Gastrocnemius medialis (tissue), 4 donors: ENCODE data around the gene NFU1. TPM values are rescaled to one million over a fixed set of nuclear protein-coding genes. Genes with fewer than 3 reads are reported as not detected.
"Not testable (repeated sequence)": the region's sequence is repeated elsewhere in the genome, so short reads cannot be mapped to it uniquely, and the experiment has no call there.

Source experiments
- ATAC-seq, 2 donors: fragments of 150-250 bp; one replicate each; pipeline ENCODE4 v1.9.1; 2016
- DNase-seq, 2 donors: peaks; one replicate each; pipeline ENCODE4 v3.0.0-alpha.2; 2019
- H3K27ac ChIP-seq, 4 donors: fragments of 200-600 bp; sonication (generic); 1 replicate in 1 of 4; 2 replicates in 3 of 4; pipeline ENCODE4 v1.5.1; 2016 to 2018; ENCODE audit warnings: mild to moderate bottlenecking in 2 of 4, moderate library complexity in 1 of 4
- H3K27me3 ChIP-seq, 3 donors: fragments of 200-600 bp; sonication (generic) in 2 of 3; 1 replicate in 1 of 3; 2 replicates in 2 of 3; pipeline versions ENCODE4 v1.5.1 to v1.6.0; 2016 to 2019; ENCODE audit warnings: mild to moderate bottlenecking in 1 of 3, moderate library complexity in 1 of 3
- H3K36me3 ChIP-seq, 2 donors: fragments of 200-600 bp; sonication (generic) in 1 of 2; one replicate each; pipeline ENCODE4 v1.5.1; 2017 to 2018
- H3K4me1 ChIP-seq, 2 donors: fragments of 200-600 bp; sonication (generic) in 1 of 2; one replicate each; pipeline ENCODE4 v1.5.1; 2016 to 2017; ENCODE audit warnings: mild to moderate bottlenecking in 2 of 2
- H3K4me3 ChIP-seq, 4 donors: fragments of 200-600 bp; sonication (generic) in 3 of 4; 1 replicate in 1 of 4; 2 replicates in 3 of 4; pipeline ENCODE4 v1.5.1; 2016 to 2019; ENCODE audit warnings: mild to moderate bottlenecking in 2 of 4
- H3K9me3 ChIP-seq, 3 donors: fragments of 200-600 bp; sonication (generic) in 2 of 3; 1 replicate in 1 of 3; 2 replicates in 2 of 3; pipeline ENCODE4 v1.5.1; 2016 to 2019
- POLR2A ChIP-seq, 2 donors: fragments of 450-650 bp; IDR thresholded peaks; one replicate each; pipeline ENCODE4 v1.6.1; 2017; ENCODE audit warnings: antibody characterized with exemption in 2 of 2, mild to moderate bottlenecking in 2 of 2, moderate library complexity in 2 of 2
- in situ Hi-C, 4 donors: fragments of 200-750 bp; cut with MboI; loops; one replicate each; pipeline versions ENCODE4 v1.15.0 to v1.8.0; 2017; ENCODE audit warnings: low sequenced_read_pairs in 4 of 4
- intact Hi-C: fragments of 100-400 bp; cut with DNase I; formaldehyde crosslinking; loops from one replicate; pipeline ENCODE4 v1.15.1; 2023; ENCODE audit warnings: low total_unique reads
- total RNA-seq, 4 donors: library from RNA; depleted of rRNA; stranded (reverse); fragments of >200 nt; gene quantifications; one replicate each; pipeline versions ENCODE4 v1.1.0 to v1.2.3, GENCODE V29; 2016
- TF ChIP-seq, protein P1 (sequence below), 5 experiments: fragments of 450-650 bp in 3 of 5; fragments of 200-600 bp in 2 of 5; sonication (generic) in 2 of 5; IDR thresholded peaks in 4 of 5; conservative IDR thresholded peaks in 1 of 5; 1 replicate in 4 of 5; 2 replicates in 1 of 5; pipeline ENCODE4 v1.5.1; 2016 to 2019; ENCODE audit warnings: antibody characterized with exemption in 5 of 5, mild to moderate bottlenecking in 3 of 5, moderate library complexity in 3 of 5

Gene NFU1
- total RNA-seq, 4 donors from 2014 or later, result 41.4 to 73.1 (median 68.1) TPM

DNA sequence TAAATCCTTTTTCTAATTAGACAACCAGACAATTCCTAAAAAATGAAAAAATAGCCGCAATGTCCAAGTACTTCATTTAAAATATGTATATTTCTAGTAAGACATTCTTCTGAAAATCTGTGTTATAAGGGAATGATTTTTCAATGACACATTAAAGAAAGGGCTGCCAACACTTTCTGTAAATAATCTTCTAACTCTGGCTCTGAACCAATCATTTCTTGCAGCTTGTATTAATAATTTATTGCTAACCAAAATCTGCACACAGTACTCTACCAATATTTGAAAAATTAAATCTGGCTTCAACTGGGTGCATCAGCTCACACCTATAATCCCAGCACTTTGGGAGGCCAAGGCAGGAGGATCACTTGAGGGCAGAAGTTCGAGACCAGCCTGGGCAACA, 8.3 kb downstream of the NFU1 start:
- intact Hi-C loops (no loop called here), in situ Hi-C loops (no loop called here)
- H3K36me3 ChIP-seq, result peaks cover 0 to 58% of the 10 kb centered on the region in 2 donors
- TF ChIP-seq POLR2A (IDR thresholded peaks at IDR 0.05), result no peak
- TF ChIP-seq, protein P1, sequence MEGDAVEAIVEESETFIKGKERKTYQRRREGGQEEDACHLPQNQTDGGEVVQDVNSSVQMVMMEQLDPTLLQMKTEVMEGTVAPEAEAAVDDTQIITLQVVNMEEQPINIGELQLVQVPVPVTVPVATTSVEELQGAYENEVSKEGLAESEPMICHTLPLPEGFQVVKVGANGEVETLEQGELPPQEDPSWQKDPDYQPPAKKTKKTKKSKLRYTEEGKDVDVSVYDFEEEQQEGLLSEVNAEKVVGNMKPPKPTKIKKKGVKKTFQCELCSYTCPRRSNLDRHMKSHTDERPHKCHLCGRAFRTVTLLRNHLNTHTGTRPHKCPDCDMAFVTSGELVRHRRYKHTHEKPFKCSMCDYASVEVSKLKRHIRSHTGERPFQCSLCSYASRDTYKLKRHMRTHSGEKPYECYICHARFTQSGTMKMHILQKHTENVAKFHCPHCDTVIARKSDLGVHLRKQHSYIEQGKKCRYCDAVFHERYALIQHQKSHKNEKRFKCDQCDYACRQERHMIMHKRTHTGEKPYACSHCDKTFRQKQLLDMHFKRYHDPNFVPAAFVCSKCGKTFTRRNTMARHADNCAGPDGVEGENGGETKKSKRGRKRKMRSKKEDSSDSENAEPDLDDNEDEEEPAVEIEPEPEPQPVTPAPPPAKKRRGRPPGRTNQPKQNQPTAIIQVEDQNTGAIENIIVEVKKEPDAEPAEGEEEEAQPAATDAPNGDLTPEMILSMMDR (IDR thresholded peaks at IDR 0.05 in 4 of 5, conservative IDR thresholded peaks at IDR 0.05 in 1 of 5), result no peak
- no peak overlapping the region for H3K27ac ChIP-seq
- no peaks in the 10 kb centered on the region for H3K9me3 ChIP-seq
- ATAC-seq (no peak), DNase-seq (no peak)
- H3K27me3 ChIP-seq, result no peaks in the 10 kb centered on the region
- no peak overlapping the region for H3K4me3 ChIP-seq
- no peaks in the 10 kb centered on the region for H3K4me1 ChIP-seq

DNA sequence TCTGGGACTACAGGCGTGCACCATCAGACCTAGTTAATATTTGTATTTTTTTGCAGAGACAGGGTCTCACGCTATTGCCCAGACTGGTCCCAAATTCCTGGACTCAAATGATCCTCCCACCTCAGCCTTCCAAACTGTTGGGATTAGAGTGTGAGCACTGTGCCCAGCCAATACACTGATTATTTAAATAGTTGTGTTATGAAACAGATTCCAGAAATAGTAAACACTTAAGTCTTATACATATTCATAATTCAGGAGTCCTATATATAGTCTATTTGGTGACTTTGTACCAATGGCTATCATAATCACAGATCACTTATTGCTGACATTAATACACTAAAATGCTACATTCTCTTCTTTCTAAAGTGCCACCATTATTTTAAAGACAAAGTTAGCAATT, 12.8 kb downstream of the NFU1 start:
- TF ChIP-seq POLR2A (IDR thresholded peaks at IDR 0.05), result no peak
- TF ChIP-seq, protein P1 (IDR thresholded peaks at IDR 0.05 in 4 of 5, conservative IDR thresholded peaks at IDR 0.05 in 1 of 5), result no peak
- intact Hi-C loops (no loop called here), in situ Hi-C loops (no loop called here)
- H3K27ac ChIP-seq, result no peak overlapping the region
- no peaks in the 10 kb centered on the region for H3K9me3 ChIP-seq
- ATAC-seq, result no peak
- DNase-seq, result no peak
- H3K4me1 ChIP-seq, result no peaks in the 10 kb centered on the region
- no peak overlapping the region for H3K4me3 ChIP-seq
- H3K27me3 ChIP-seq, result no peaks in the 10 kb centered on the region
- H3K36me3 ChIP-seq, result peaks cover 0 to 53% of the 10 kb centered on the region in 2 donors

DNA sequence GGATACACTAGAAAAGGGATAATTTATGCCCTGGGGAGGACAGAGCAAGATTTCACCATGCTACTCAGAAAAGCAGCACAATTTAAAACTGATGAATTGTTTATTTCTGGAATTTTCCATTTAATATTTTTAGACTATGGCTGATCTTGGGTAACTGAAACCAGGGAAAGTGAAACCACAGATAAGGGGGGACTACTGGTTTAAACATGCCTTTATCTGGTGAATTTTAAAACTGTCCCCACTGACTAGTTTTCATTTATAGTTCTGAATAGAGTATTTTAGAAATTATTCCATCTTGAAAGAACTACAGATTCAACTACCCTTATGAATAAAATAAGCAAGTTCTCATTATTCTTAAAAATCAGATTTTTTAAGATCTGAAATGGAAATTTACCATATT, 15.0 kb downstream of the NFU1 start:
- ATAC-seq (no peak), DNase-seq (no peak)
- no peaks in the 10 kb centered on the region for H3K9me3 ChIP-seq
- in situ Hi-C loops (no loop called here), intact Hi-C loops (no loop called here)
- no peaks in the 10 kb centered on the region for H3K27me3 ChIP-seq
- no peak overlapping the region for H3K4me3 ChIP-seq
- peaks cover under 1 to 56% of the 10 kb centered on the region in 2 donors for H3K36me3 ChIP-seq
- H3K27ac ChIP-seq, result no peak overlapping the region
- TF ChIP-seq, protein P1 (IDR thresholded peaks at IDR 0.05 in 4 of 5, conservative IDR thresholded peaks at IDR 0.05 in 1 of 5), result no peak
- no peak for TF ChIP-seq POLR2A (IDR thresholded peaks at IDR 0.05)
- H3K4me1 ChIP-seq, result no peaks in the 10 kb centered on the region

DNA sequence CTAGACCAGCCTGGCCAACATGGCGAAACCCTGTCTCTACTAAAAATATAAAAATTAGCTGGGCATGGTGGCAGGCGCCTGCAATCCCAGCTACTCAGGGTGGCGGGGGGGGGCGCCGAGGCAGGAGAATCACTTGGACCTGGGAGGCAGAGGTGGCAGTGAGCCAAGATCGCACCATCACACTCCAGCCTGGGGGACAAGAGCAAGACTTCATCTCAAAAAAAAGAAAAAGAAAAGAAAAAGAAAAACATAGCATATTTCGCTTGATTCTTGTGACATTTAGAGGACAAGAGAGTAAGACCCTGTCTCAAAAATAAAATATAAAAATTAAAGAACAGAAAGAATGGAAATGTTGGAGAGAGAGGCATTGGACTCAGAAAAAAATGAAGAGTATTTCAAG, 18.1 kb downstream of the NFU1 start:
- in situ Hi-C loops, H3K9me3 ChIP-seq, H3K4me1 ChIP-seq, intact Hi-C loops, H3K27me3 ChIP-seq, DNase-seq, ATAC-seq, H3K4me3 ChIP-seq, H3K27ac ChIP-seq: not testable (repeated sequence)
- H3K36me3 ChIP-seq, result peaks cover 2 to 73% of the 10 kb centered on the region in 2 donors

DNA sequence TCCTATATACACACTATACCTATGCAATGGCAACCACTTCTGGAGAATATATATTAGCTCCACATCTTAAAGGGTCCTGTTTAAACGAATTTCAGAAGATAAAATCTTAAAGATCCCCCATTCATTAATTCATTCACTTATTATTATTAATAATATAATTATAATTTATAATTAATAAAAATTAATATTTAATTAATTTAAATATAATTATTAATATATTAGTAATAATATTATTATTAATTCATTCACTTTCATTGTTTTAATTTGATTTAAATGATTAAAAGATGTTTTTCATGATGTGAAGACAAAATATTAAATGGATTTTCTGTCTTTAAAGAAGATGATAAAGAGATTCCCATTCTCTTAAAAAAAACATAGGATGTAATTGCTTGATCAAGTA, 21.1 kb downstream of the NFU1 start:
- DNase-seq, result no peak
- Histone ChIP-seq H3K36me3 (peaks cover 2 to 91% of the 10 kb centered on the region in 2 donors), H3K9me3 (no peaks in the 10 kb centered on the region), H3K4me3 (no peak overlapping the region), H3K4me1 (no peaks in the 10 kb centered on the region), H3K27ac (no peak overlapping the region), H3K27me3 (no peaks in the 10 kb centered on the region)
- intact Hi-C loops, result no loop called here
- TF ChIP-seq, protein P1 (IDR thresholded peaks at IDR 0.05 in 4 of 5, conservative IDR thresholded peaks at IDR 0.05 in 1 of 5), result no peak
- no peak for ATAC-seq
- in situ Hi-C loops, result no loop called here
